ENCODE data around the gene CTSW. TPM values are rescaled to one million over a fixed set of nuclear protein-coding genes. Genes with fewer than 3 reads are reported as not detected.

CTSW gene
- polyA plus RNA-seq, 2 of the 4 experiments (the other 2 are of a cell fraction): not detected

GRCh38 chr11:65888163-65888814 lies 8.7 kb downstream of the CTSW start, which contains the start of gene FIBP:
FIBP (minus strand) TSS chr11:65888471; CDS start chr11:65888418, 53 bp downstream.
- FAIRE-seq (no peak), ATAC-seq (peak; percentile 43 to 73), DNase-seq (ENCODE audit: low read depth in 1 of 2, low spot score in 1 of 2) (peak; percentile 97)
- Histone ChIP-seq H3K4me2 (peak within 1 kb of the TSS; percentile 97), H3K9me3 (no peaks in the 10 kb centered on the region), H3K4me1 (peaks cover 50% of the 10 kb centered on the region), H3K4me3 (peak within 1 kb of the TSS; percentile 72), H3K27ac (peak within 1 kb of the TSS; percentile 93 to 96)
- ChIA-PET CTCF (interaction anchor here (0.5 to 20.5 kb wide), 39 partner anchors 10 to 412 kb away, joined by 3 to 618 read pairs (median 5); partner anchors contain the start of genes C11orf68, CFL1, CTSW and DRAP1), POLR2A (interaction anchor here (0.6 to 4.3 kb wide), 28 partner anchors 11 to 1881 kb away, joined by 3 to 36 read pairs (median 6); partner anchors contain the start of genes C11orf68, CFL1, FOSL1 and PCNX3)
- WGBS (ENCODE audit: missing lambda C conversion rate): under 1% methylated on average over 18 of the region's 57 CpGs
- TF ChIP-seq CBX8 (IDR thresholded peaks at IDR 0.05): no peak
- peak; percentile 78; the same call in 1 of the 2 replicates for TF ChIP-seq PHF8 (IDR thresholded peaks at IDR 0.05; ENCODE audit: borderline replicate concordance, low read depth)
- TF ChIP-seq ESRRA (IDR thresholded peaks at IDR 0.05; ENCODE audit: borderline replicate concordance, low read length): no peak; the same call in 1 of the 2 replicates
- TF ChIP-seq RAD21 (conservative IDR thresholded peaks at IDR 0.05 in 1 of 2, IDR thresholded peaks at IDR 0.05 in 1 of 2): peak; percentile 45 to 61
- TF ChIP-seq SMC3 (IDR thresholded peaks at IDR 0.05): peak; percentile 65
- TF ChIP-seq MAZ (IDR thresholded peaks at IDR 0.05; ENCODE audit: borderline replicate concordance, low read depth, low read length): peak; percentile 62
- TF ChIP-seq ATOH8 (CRISPR knock-in tag; IDR thresholded peaks at IDR 0.05; ENCODE audit: low read depth): peak; percentile 16; the same call in 1 of the 2 replicates
- TF ChIP-seq MAX (IDR thresholded peaks at IDR 0.05): peak; percentile 75; the same call in 1 of the 2 replicates
- no peak for TF ChIP-seq PBX3 (IDR thresholded peaks at IDR 0.05)
- TF ChIP-seq TFCP2L1 (CRISPR knock-in tag; IDR thresholded peaks at IDR 0.05): peak; percentile 93; the same call in 1 of the 2 replicates
- TF ChIP-seq JUN (IDR thresholded peaks at IDR 0.05): peak; percentile 48 to 87; a peak in 4 of 5 replicates
- TF ChIP-seq TP53 (CRISPR knock-in tag; IDR thresholded peaks at IDR 0.05): 0 out of 2 replicates have a peak, but pooled peaks have one; percentile 46
- TF ChIP-seq BCL3 (IDR thresholded peaks at IDR 0.05): peak; percentile 88
- no peak for TF ChIP-seq NR3C1 (IDR thresholded peaks at IDR 0.05)
- TF ChIP-seq MYC (IDR thresholded peaks at IDR 0.05; ENCODE audit: borderline replicate concordance, low read length): peak; percentile 27; the same call in 1 of the 2 replicates
- TF ChIP-seq KDM5A (IDR thresholded peaks at IDR 0.05): no peak
- TF ChIP-seq EP300 (IDR thresholded peaks at IDR 0.05): no peak
- TF ChIP-seq HOXA7 (CRISPR knock-in tag; IDR thresholded peaks at IDR 0.05): peak; percentile 75; the same call in 1 of the 2 replicates
- TF ChIP-seq POLR2AphosphoS2 (conservative IDR thresholded peaks at IDR 0.05; ENCODE audit: low read length): 0 out of 2 replicates have a peak, but pooled peaks have one; percentile 75
- TF ChIP-seq POLR2A (IDR thresholded peaks at IDR 0.05; ENCODE audit: low read length): peak; percentile 91
- TF ChIP-seq EHF (CRISPR knock-in tag; IDR thresholded peaks at IDR 0.05): peak; percentile 98
- TF ChIP-seq FOSL2 (IDR thresholded peaks at IDR 0.05): no peak
- TF ChIP-seq FOSL2 (CRISPR knock-in tag; IDR thresholded peaks at IDR 0.05): peak; percentile 44
- TF ChIP-seq CTCF (IDR thresholded peaks at IDR 0.05): peak; percentile 81
